H1 (cell line): ENCODE measurements around the gene ATOH8. TPM values are rescaled to one million over a fixed set of nuclear protein-coding genes. Genes with fewer than 3 reads are reported as not detected.

ENCODE experiments used
- ATF2 ChIP-seq: IDR thresholded peaks from 2 replicates; pipeline ENCODE4 v1.6.1; 2012; ENCODE audit warnings: low read length, inconsistent platforms
- CEBPB ChIP-seq: IDR thresholded peaks from 2 replicates; pipeline ENCODE4 v1.6.1; 2012; ENCODE audit warnings: low read depth, low read length
- CTCF ChIP-seq, 3 experiments: IDR thresholded peaks; 1 replicate in 2 of 3; 2 replicates in 1 of 3; pipeline versions ENCODE4 v1.5.1 to v1.6.1; 2011; ENCODE audit warnings: low read length in 3 of 3, mild to moderate bottlenecking in 3 of 3, inconsistent platforms in 2 of 3, low read depth in 1 of 3, moderate library complexity in 1 of 3; ENCODE audit not compliant: insufficient read depth in 1 of 3; ENCODE audit errors: control extremely low read depth in 1 of 3
- POLR2A ChIP-seq, 2 experiments: IDR thresholded peaks; 1 replicate in 1 of 2; 2 replicates in 1 of 2; pipeline ENCODE4 v1.6.1; 2011; ENCODE audit warnings: low read depth in 2 of 2, low read length in 2 of 2, mild to moderate bottlenecking in 2 of 2; ENCODE audit errors: control extremely low read depth in 1 of 2
- SP2 ChIP-seq: IDR thresholded peaks from 2 replicates; pipeline ENCODE4 v1.6.1; 2012; ENCODE audit warnings: mild to moderate bottlenecking, low read length, inconsistent platforms
- polyA plus RNA-seq, 7 experiments: library from polyadenylated mRNA; depleted of rRNA in 3 of 7; stranded (reverse) in 5 of 7; unstranded in 2 of 7; fragments of >200 nt in 5 of 7; fragments of 200-250 nt in 2 of 7; gene quantifications; 1 replicate in 5 of 7; 2 replicates in 1 of 7; 4 replicates in 1 of 7; pipeline versions ENCODE4 v1.2.1 to v1.2.3, GENCODE V29; 2011 to 2013; ENCODE audit warnings: missing spikeins in 2 of 7, mixed read lengths in 2 of 7
- total RNA-seq: library from RNA; stranded (reverse); fragmentation: NEBNext Ultra II Directional; extraction: Animal tissue kit (Norgen Biotek cat#: 25700); gene quantifications from 2 replicates; pipeline ENCODE4 v1.2.1, GENCODE V29; 2021

The ATOH8 gene
- total and polyA plus RNA-seq, 2 of the 8 experiments (the other 6 are each of a cell fraction or from before 2014, with no cell fraction given) = 0.50 to 0.53 TPM

GRCh38 chr2:85831735-85832134, 77.9 kb downstream of the ATOH8 start (continued):
- TF ChIP-seq CTCF (IDR thresholded peaks at IDR 0.05; ENCODE audit: control extremely low read depth in 1 of 3, insufficient read depth in 1 of 3, low read depth in 1 of 3, low read length in 3 of 3) = no peak
- no peak for TF ChIP-seq SP2
- no peak for TF ChIP-seq CEBPB
- TF ChIP-seq POLR2A (IDR thresholded peaks at IDR 0.05; ENCODE audit: control extremely low read depth in 1 of 2, low read depth in 2 of 2, low read length in 2 of 2) = no peak
- TF ChIP-seq ATF2 = no peak
- TF ChIP-seq, all 59 proteins: peak for 0
